ENCODE measurements around the gene PADI2. TPM values are rescaled to one million over a fixed set of nuclear protein-coding genes. Genes with fewer than 3 reads are reported as not detected.

PADI2 gene
- total and polyA plus RNA-seq, 2 donors, result 1.4 to 3.6 TPM

DNA sequence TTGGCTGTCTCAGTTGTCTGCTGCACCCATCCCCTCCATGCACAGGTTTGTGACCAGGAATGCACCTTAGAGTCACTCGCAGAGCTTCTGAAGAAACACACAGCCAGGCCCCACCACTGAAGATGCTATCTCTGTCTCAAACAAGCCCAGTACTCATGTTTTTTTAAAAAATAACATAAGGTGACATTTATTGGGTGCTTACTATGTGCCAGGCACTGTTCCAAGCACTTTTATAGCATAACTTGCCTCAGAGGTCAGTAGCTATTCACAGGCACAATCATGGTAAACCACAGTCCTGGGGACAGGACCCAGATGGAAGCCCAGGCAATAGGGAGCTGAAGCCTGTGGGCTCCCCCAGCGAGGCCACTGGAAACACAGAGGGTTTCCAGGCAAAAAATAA lies 98.7 kb downstream of the PADI2 start:
- WGBS, result over 99% methylated on average over 2 of the region's 2 CpGs
- no peak overlapping the region for H3K27ac ChIP-seq (ENCODE audit: low read depth in 1 of 2, low read length in 1 of 2)
- H3K4me3 ChIP-seq (ENCODE audit: low read length in 2 of 2), result no peak overlapping the region
- H3K9me3 ChIP-seq (ENCODE audit: control insufficient read depth in 2 of 2, insufficient read depth in 1 of 2, low read length in 1 of 2), result no peaks in the 10 kb centered on the region
- H3K27me3 ChIP-seq (ENCODE audit: control insufficient read depth in 2 of 2, insufficient read depth in 1 of 2, low read length in 1 of 2), result no peaks in the 10 kb centered on the region
- peaks cover 66 to 69% of the 10 kb centered on the region in 2 donors for H3K36me3 ChIP-seq (ENCODE audit: control insufficient read depth in 2 of 2, insufficient read depth in 2 of 2, low read length in 1 of 2)
- no peaks in the 10 kb centered on the region for H3K4me1 ChIP-seq (ENCODE audit: control insufficient read depth in 2 of 2, insufficient read depth in 2 of 2, low read length in 2 of 2)
- DNase-seq (ENCODE audit: low read depth in 6 of 9, low spot score in 9 of 9), result no peak

GRCh38 chr1:17018849-17019248 lies 100.4 kb downstream of the PADI2 start:
- WGBS, result 71% methylated on average over 1 of the region's 1 CpG

DNA sequence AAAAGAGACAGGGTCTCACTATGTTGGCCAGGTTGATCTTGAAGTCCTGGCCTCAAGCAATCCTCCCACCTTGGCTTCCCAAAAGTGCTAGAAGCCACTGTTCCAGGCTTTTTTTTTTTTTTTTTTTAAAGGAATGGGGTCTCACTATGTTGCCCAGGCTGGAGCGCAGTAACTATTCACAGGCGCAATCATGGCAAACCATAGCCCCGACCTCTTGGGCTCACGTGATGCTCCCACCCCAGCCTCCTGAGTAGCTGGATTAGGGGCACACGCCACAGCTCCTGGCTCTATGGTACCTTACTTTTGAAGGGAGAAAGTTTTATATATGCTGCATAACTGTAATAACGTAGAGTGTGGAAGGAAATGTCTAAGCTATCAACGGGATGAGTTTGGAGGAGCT lies 101.8 kb downstream of the PADI2 start:
- Histone ChIP-seq H3K4me3 (ENCODE audit: low read length in 2 of 2) (no peak overlapping the region), H3K9me3 (ENCODE audit: control insufficient read depth in 2 of 2, insufficient read depth in 1 of 2, low read length in 1 of 2) (no peaks in the 10 kb centered on the region), H3K27ac (ENCODE audit: low read depth in 1 of 2, low read length in 1 of 2) (no peak overlapping the region), H3K36me3 (ENCODE audit: control insufficient read depth in 2 of 2, insufficient read depth in 2 of 2, low read length in 1 of 2) (peaks cover 42 to 43% of the 10 kb centered on the region in 2 donors), H3K4me1 (ENCODE audit: control insufficient read depth in 2 of 2, insufficient read depth in 2 of 2, low read length in 2 of 2) (peaks cover 0 to 5% of the 10 kb centered on the region in 2 donors), H3K27me3 (ENCODE audit: control insufficient read depth in 2 of 2, insufficient read depth in 1 of 2, low read length in 1 of 2) (peaks cover 0 to 4% of the 10 kb centered on the region in 2 donors)
- DNase-seq (ENCODE audit: low read depth in 6 of 9, low spot score in 9 of 9), result no peak
- WGBS, result 98% methylated on average over 7 of the region's 7 CpGs

More at GRCh38 chr1:17018849-17019248, 100.4 kb downstream of the PADI2 start:
- Histone ChIP-seq H3K4me3 (ENCODE audit: low read length in 2 of 2) (no peak overlapping the region), H3K4me1 (ENCODE audit: control insufficient read depth in 2 of 2, insufficient read depth in 2 of 2, low read length in 2 of 2) (no peaks in the 10 kb centered on the region), H3K36me3 (ENCODE audit: control insufficient read depth in 2 of 2, insufficient read depth in 2 of 2, low read length in 1 of 2) (peaks cover 55 to 57% of the 10 kb centered on the region in 2 donors), H3K27ac (ENCODE audit: low read depth in 1 of 2, low read length in 1 of 2) (no peak overlapping the region), H3K27me3 (ENCODE audit: control insufficient read depth in 2 of 2, insufficient read depth in 1 of 2, low read length in 1 of 2) (peaks cover 0 to under 1% of the 10 kb centered on the region in 2 donors), H3K9me3 (ENCODE audit: control insufficient read depth in 2 of 2, insufficient read depth in 1 of 2, low read length in 1 of 2) (no peaks in the 10 kb centered on the region)
- DNase-seq (ENCODE audit: low read depth in 6 of 9, low spot score in 9 of 9), result no peak

Other genes starting within 250 kb of the PADI2 start
- gene RNU1-2, start 223.5 kb downstream of the PADI2 start, total RNA-seq, result 17,380 TPM
- gene RNU1-2, start 223.5 kb downstream of the PADI2 start, polyA plus RNA-seq, result not detected
- gene CROCC, start 197.5 kb downstream of the PADI2 start, total RNA-seq, result 9.4 TPM
- 97.1 TPM for gene CROCC, start 197.5 kb downstream of the PADI2 start, polyA plus RNA-seq
- gene MFAP2, start 138.8 kb downstream of the PADI2 start, total RNA-seq, result 6.8 TPM
- gene MFAP2, start 138.8 kb downstream of the PADI2 start, polyA plus RNA-seq, result 5.6 TPM
- gene ATP13A2, start 107.5 kb downstream of the PADI2 start, total RNA-seq, result 9.3 TPM
- gene ATP13A2, start 107.5 kb downstream of the PADI2 start, polyA plus RNA-seq, result 18.3 TPM
- gene SDHB, start 65.4 kb downstream of the PADI2 start, total RNA-seq, result 122 TPM
- gene SDHB, start 65.4 kb downstream of the PADI2 start, polyA plus RNA-seq, result 70.0 TPM
- 0.14 TPM for gene PADI1, start 85.7 kb upstream of the PADI2 start, total RNA-seq
- 0.57 TPM for gene PADI1, start 85.7 kb upstream of the PADI2 start, polyA plus RNA-seq
- 0.09 TPM for gene PADI3, start 129.6 kb upstream of the PADI2 start, total RNA-seq
- gene PADI3, start 129.6 kb upstream of the PADI2 start, polyA plus RNA-seq, result 0.27 TPM
- 2.8 TPM for gene PADI4, start 188.7 kb upstream of the PADI2 start, total RNA-seq
- gene PADI4, start 188.7 kb upstream of the PADI2 start, polyA plus RNA-seq, result 3.5 TPM

All from thymus (tissue), 11 donors.